22Rv1 (cell line): ENCODE data around the gene LGI4.

Experiments used
- ZFX ChIP-seq: fragments of 450-650 bp; IDR thresholded peaks from 2 replicates; pipeline ENCODE4 v1.6.1; 2017; ENCODE audit warnings: antibody characterized with exemption, borderline replicate concordance
- TF ChIP-seq, protein P1 (sequence below): fragments of 450-650 bp; IDR thresholded peaks from 2 replicates; pipeline ENCODE4 v1.5.1; 2017; ENCODE audit warnings: mild to moderate bottlenecking

DNA sequence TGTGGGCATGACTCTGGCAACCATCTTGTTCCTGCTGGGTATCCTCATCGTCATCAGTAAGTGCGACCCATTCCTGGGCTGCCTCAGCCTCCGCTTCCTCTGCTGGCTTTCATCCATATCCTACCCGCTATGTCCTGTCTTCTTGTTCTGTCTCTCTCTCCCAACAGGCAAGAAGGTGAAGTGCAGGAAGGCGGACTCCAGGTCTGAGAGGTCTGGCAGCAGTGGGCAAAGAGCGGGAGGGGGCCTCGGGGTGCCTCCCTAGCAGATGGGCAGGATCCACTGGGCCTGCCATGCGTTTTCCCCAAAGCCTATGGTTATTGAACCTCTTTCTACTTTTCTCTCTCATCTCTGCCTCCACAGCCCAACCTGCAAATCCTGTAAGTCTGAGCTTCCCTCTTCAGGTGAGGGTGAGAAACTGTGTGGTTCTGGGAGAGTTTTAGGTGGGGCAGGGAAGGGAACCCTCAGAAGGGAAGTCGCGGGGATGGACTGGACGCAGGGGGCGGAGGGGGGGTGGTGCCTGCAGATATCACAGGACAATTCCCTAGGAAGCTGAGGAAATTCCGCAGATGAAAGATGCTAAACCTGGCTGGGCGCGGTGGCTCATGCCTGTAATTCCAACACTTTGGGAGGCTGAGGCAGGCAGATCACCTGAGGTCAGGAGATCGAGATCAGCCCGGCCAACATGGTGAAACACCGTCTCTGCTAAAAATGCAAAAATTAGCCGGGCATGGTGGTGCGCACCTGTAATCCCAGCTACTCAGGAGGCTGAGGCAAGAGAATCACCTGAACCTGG lies 16.6 kb upstream of the LGI4 start:
- TF ChIP-seq, protein P1, sequence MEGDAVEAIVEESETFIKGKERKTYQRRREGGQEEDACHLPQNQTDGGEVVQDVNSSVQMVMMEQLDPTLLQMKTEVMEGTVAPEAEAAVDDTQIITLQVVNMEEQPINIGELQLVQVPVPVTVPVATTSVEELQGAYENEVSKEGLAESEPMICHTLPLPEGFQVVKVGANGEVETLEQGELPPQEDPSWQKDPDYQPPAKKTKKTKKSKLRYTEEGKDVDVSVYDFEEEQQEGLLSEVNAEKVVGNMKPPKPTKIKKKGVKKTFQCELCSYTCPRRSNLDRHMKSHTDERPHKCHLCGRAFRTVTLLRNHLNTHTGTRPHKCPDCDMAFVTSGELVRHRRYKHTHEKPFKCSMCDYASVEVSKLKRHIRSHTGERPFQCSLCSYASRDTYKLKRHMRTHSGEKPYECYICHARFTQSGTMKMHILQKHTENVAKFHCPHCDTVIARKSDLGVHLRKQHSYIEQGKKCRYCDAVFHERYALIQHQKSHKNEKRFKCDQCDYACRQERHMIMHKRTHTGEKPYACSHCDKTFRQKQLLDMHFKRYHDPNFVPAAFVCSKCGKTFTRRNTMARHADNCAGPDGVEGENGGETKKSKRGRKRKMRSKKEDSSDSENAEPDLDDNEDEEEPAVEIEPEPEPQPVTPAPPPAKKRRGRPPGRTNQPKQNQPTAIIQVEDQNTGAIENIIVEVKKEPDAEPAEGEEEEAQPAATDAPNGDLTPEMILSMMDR: no peak
- TF ChIP-seq ZFX: no peak
